Measurements from ENCODE around the gene MAP3K1. TPM values are rescaled to one million over a fixed set of nuclear protein-coding genes. Genes with fewer than 3 reads are reported as not detected.

The MAP3K1 gene
- total and polyA plus RNA-seq, 9 of the 15 experiments (the other 6 are each of a cell fraction or from before 2014, with no cell fraction given) = 3.9 to 13.9 (median 7.5) TPM

DNA sequence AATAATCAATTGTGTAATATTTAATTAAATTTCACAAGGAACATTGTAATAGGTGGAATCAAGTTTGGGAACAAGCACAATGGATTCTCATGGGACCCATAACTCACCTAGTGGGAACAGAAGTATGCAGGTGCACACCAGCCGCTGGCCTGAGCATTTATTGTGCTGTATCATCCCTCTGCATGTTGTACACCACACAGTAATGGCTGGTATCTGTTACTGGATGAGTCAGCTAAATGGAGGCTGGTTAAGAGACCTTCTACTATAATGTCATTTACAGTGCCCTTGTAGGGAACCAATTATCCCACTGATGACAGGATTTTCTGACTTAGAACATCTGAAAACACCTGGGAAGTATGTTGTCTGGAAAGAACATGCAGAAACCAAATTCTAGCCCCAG is 3.2 kb upstream of the MAP3K1 start (continued):
- TF ChIP-seq, protein P1, sequence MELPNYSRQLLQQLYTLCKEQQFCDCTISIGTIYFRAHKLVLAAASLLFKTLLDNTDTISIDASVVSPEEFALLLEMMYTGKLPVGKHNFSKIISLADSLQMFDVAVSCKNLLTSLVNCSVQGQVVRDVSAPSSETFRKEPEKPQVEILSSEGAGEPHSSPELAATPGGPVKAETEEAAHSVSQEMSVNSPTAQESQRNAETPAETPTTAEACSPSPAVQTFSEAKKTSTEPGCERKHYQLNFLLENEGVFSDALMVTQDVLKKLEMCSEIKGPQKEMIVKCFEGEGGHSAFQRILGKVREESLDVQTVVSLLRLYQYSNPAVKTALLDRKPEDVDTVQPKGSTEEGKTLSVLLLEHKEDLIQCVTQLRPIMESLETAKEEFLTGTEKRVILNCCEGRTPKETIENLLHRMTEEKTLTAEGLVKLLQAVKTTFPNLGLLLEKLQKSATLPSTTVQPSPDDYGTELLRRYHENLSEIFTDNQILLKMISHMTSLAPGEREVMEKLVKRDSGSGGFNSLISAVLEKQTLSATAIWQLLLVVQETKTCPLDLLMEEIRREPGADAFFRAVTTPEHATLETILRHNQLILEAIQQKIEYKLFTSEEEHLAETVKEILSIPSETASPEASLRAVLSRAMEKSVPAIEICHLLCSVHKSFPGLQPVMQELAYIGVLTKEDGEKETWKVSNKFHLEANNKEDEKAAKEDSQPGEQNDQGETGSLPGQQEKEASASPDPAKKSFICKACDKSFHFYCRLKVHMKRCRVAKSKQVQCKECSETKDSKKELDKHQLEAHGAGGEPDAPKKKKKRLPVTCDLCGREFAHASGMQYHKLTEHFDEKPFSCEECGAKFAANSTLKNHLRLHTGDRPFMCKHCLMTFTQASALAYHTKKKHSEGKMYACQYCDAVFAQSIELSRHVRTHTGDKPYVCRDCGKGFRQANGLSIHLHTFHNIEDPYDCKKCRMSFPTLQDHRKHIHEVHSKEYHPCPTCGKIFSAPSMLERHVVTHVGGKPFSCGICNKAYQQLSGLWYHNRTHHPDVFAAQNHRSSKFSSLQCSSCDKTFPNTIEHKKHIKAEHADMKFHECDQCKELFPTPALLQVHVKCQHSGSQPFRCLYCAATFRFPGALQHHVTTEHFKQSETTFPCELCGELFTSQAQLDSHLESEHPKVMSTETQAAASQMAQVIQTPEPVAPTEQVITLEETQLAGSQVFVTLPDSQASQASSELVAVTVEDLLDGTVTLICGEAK (IDR thresholded peaks at IDR 0.05) = no peak
- TF ChIP-seq, protein P1 (CRISPR knock-in tag; IDR thresholded peaks at IDR 0.05) = no peak
- peak in 1 of 2 experiments; percentile 25; a peak in 1 of 4 replicates for TF ChIP-seq MNT (conservative IDR thresholded peaks at IDR 0.05)
- no peak for TF ChIP-seq CEBPG (CRISPR knock-in tag; IDR thresholded peaks at IDR 0.05)
- TF ChIP-seq CEBPG (tag; conservative IDR thresholded peaks at IDR 0.05 in 1 of 2, IDR thresholded peaks at IDR 0.05 in 1 of 2) = 0 out of 4 replicates have a peak, but pooled peaks of 1 of the 2 experiments have one; percentile 24
- no peak for TF ChIP-seq ZNF431 (CRISPR knock-in tag; IDR thresholded peaks at IDR 0.05)
- TF ChIP-seq THRAP3 (IDR thresholded peaks at IDR 0.05; ENCODE audit: borderline replicate concordance) = no peak
- TF ChIP-seq ZEB2 (IDR thresholded peaks at IDR 0.05) = peak; percentile 56
- peak; percentile 97 for TF ChIP-seq MAFF (IDR thresholded peaks at IDR 0.05; ENCODE audit: low read length)
- TF ChIP-seq ZNF551 (CRISPR knock-in tag; IDR thresholded peaks at IDR 0.05) = no peak
- TF ChIP-seq ZNF143 (CRISPR knock-in tag; IDR thresholded peaks at IDR 0.05) = no peak
- peak; percentile 24 to 34; a peak in 3 of 4 replicates for TF ChIP-seq NRF1 (conservative IDR thresholded peaks at IDR 0.05 in 1 of 2, IDR thresholded peaks at IDR 0.05 in 1 of 2)
- no peak for TF ChIP-seq POLR2AphosphoS5 (IDR thresholded peaks at IDR 0.05; ENCODE audit: control insufficient read depth, insufficient read depth, low read depth, low read length)
- TF ChIP-seq HDAC2 (IDR thresholded peaks at IDR 0.05) = peak; percentile 49; the same call in 1 of the 2 replicates
- TF ChIP-seq XRCC4 (IDR thresholded peaks at IDR 0.05; ENCODE audit: extremely low read depth, insufficient read depth, insufficient read length) = no peak
- TF ChIP-seq SMAD4 (CRISPR knock-in tag; conservative IDR thresholded peaks at IDR 0.05) = no peak
- TF ChIP-seq RBBP5 (IDR thresholded peaks at IDR 0.05; ENCODE audit: borderline replicate concordance, insufficient read depth, low read length, poor library complexity, severe bottlenecking) = no peak
- TF ChIP-seq ZNF57 (CRISPR knock-in tag; IDR thresholded peaks at IDR 0.05) = no peak
- no peak for TF ChIP-seq EZH2 (IDR thresholded peaks at IDR 0.05; ENCODE audit: borderline replicate concordance, low read depth, low read length)
- no peak for TF ChIP-seq ZFP1 (CRISPR knock-in tag; IDR thresholded peaks at IDR 0.05)
